Mesendoderm (in vitro differentiated cells): ENCODE results near the gene DNAJC22.
A peak's percentile ranks its signal among the peaks of the same experiment; 100 is the strongest.

ENCODE experiments used
- DNase-seq: peaks from one replicate; pipeline ENCODE4 v3.0.0; 2013
- H2AK5ac ChIP-seq: 2 replicates; pipeline ENCODE4 v1.6.1; 2013; ENCODE audit warnings: low read length, inconsistent platforms
- H2BK120ac ChIP-seq: 2 replicates; pipeline ENCODE4 v1.6.1; 2013; ENCODE audit warnings: low read depth, mild to moderate bottlenecking, low read length, moderate library complexity, mixed read lengths
- H2BK15ac ChIP-seq: replicated peaks from 2 replicates; pipeline ENCODE4 v1.6.1; 2013; ENCODE audit warnings: low read depth, mild to moderate bottlenecking, moderate library complexity
- H2BK5ac ChIP-seq: 2 replicates; pipeline ENCODE4 v1.6.1; 2013; ENCODE audit warnings: low read length, inconsistent platforms
- H3K18ac ChIP-seq: 2 replicates; pipeline ENCODE4 v1.6.1; 2013; ENCODE audit warnings: mild to moderate bottlenecking, low read length, mixed read lengths
- H3K23ac ChIP-seq: one replicate; pipeline ENCODE4 v1.6.1; 2013; ENCODE audit warnings: low read length
- H3K27ac ChIP-seq: 2 replicates; pipeline ENCODE4 v1.5.1; 2013; ENCODE audit warnings: low read depth, mild to moderate bottlenecking, inconsistent platforms, low read length, moderate library complexity
- H3K27me3 ChIP-seq: 2 replicates; pipeline ENCODE4 v1.6.1; 2013; ENCODE audit warnings: low read length, control low read depth, mild to moderate bottlenecking, inconsistent platforms; ENCODE audit not compliant: insufficient read depth, poor library complexity
- H3K36me3 ChIP-seq: 2 replicates; pipeline ENCODE4 v1.6.1; 2013; ENCODE audit warnings: low read length, inconsistent platforms; ENCODE audit not compliant: control insufficient read depth, insufficient read depth
- H3K4ac ChIP-seq: one replicate; pipeline ENCODE4 v1.6.1; 2013; ENCODE audit warnings: low read depth, mild to moderate bottlenecking, low read length, moderate library complexity
- H3K4me1 ChIP-seq: 2 replicates; pipeline ENCODE4 v1.6.1; 2013; ENCODE audit warnings: low read depth, low read length, inconsistent platforms; ENCODE audit not compliant: control insufficient read depth
- H3K4me2 ChIP-seq: 2 replicates; pipeline ENCODE4 v1.6.1; 2013; ENCODE audit warnings: low read length
- H3K4me3 ChIP-seq: 2 replicates; pipeline ENCODE4 v1.5.1; 2013; ENCODE audit warnings: mild to moderate bottlenecking, low read length
- H3K56ac ChIP-seq: one replicate; pipeline ENCODE4 v1.6.1; 2013; ENCODE audit warnings: low read length
- H3K79me1 ChIP-seq: 2 replicates; pipeline ENCODE4 v1.6.1; 2013; ENCODE audit warnings: low read length, inconsistent platforms
- H3K79me2 ChIP-seq: 2 replicates; pipeline ENCODE4 v1.6.1; 2013; ENCODE audit warnings: mild to moderate bottlenecking, low read length; ENCODE audit not compliant: control insufficient read depth, insufficient read depth
- H3K9ac ChIP-seq: 2 replicates; pipeline ENCODE4 v1.6.1; 2013; ENCODE audit warnings: low read length, inconsistent platforms
- H4K5ac ChIP-seq: one replicate; pipeline ENCODE4 v1.6.1; 2013; ENCODE audit warnings: low read length
- H4K8ac ChIP-seq: one replicate; pipeline ENCODE4 v1.6.1; 2013; ENCODE audit warnings: low read depth, mild to moderate bottlenecking, control low read depth, low read length, moderate library complexity
- WGBS: extraction: QIAGEN DNeasy Blood & Tissue Kit; methylation state at CpG from one replicate; pipeline ENCODE4 v1.1.7; 2013; ENCODE audit warnings: low lambda C conversion rate, missing lambda C conversion rate; ENCODE audit not compliant: insufficient coverage; ENCODE audit errors: extremely low coverage; 5-methylcytosine and 5-hydroxymethylcytosine counted together

DNAJC22 gene

GRCh38 chr12:49348781-49349180, 2.1 kb downstream of the DNAJC22 start:
- Histone ChIP-seq H3K4me2 (no peak overlapping the region), H4K5ac (no peak overlapping the region), H3K18ac (no peak overlapping the region), H2BK5ac (no peak overlapping the region), H3K27me3 (peaks cover 28% of the 10 kb centered on the region), H3K56ac (no peak overlapping the region), H2AK5ac (no peak overlapping the region), H3K79me2 (no peaks in the 10 kb centered on the region), H2BK120ac (no peak overlapping the region), H3K9ac (no peak overlapping the region), H3K23ac (no peak overlapping the region), H3K4me3 (no peak overlapping the region), H3K79me1 (no peaks in the 10 kb centered on the region), H2BK15ac (no peak overlapping the region), H3K4ac (no peak overlapping the region), H3K36me3 (no peaks in the 10 kb centered on the region), H4K8ac (no peak overlapping the region), H3K27ac (no peak overlapping the region), H3K4me1 (peaks cover 2% of the 10 kb centered on the region)
- no peak for DNase-seq
- WGBS: no CpG with 5 or more reads among the region's 5 CpGs

- H3K4me3 ChIP-seq: no peak overlapping the region
- no peak overlapping the region for H3K9ac ChIP-seq
- H3K79me2 ChIP-seq: no peaks in the 10 kb centered on the region
- H4K8ac ChIP-seq: no peak overlapping the region
- no peak overlapping the region for H3K23ac ChIP-seq
- H4K5ac ChIP-seq: no peak overlapping the region
- no peak overlapping the region for H3K4me2 ChIP-seq
- no peak overlapping the region for H2BK120ac ChIP-seq
- H2AK5ac ChIP-seq: no peak overlapping the region
- peaks cover 2% of the 10 kb centered on the region for H3K4me1 ChIP-seq
- no peak overlapping the region for H2BK15ac ChIP-seq
- H2BK5ac ChIP-seq: no peak overlapping the region
- no peak for DNase-seq
- no peaks in the 10 kb centered on the region for H3K36me3 ChIP-seq
- no CpG with 5 or more reads among the region's 11 CpGs for WGBS
- H3K18ac ChIP-seq: no peak overlapping the region
- H3K27me3 ChIP-seq: peaks cover 23% of the 10 kb centered on the region
- H3K79me1 ChIP-seq: no peaks in the 10 kb centered on the region
- no peak overlapping the region for H3K56ac ChIP-seq
- H3K4ac ChIP-seq: no peak overlapping the region
- H3K27ac ChIP-seq: no peak overlapping the region
These were observed 2.6 kb downstream of the DNAJC22 start for GRCh38 chr12:49349266-49349665.

- Histone ChIP-seq H3K4me3 (no peak overlapping the region), H4K8ac (no peak overlapping the region), H3K18ac (no peak overlapping the region), H3K4ac (no peak overlapping the region), H3K79me1 (no peaks in the 10 kb centered on the region), H3K23ac (no peak overlapping the region), H3K27ac (no peak overlapping the region), H3K56ac (no peak overlapping the region), H3K4me2 (no peak overlapping the region), H2BK120ac (no peak overlapping the region), H4K5ac (no peak overlapping the region), H3K79me2 (no peaks in the 10 kb centered on the region), H2BK15ac (no peak overlapping the region), H2BK5ac (no peak overlapping the region), H3K36me3 (no peaks in the 10 kb centered on the region), H3K4me1 (peaks cover 1% of the 10 kb centered on the region), H3K27me3 (peaks cover 1% of the 10 kb centered on the region), H3K9ac (no peak overlapping the region), H2AK5ac (no peak overlapping the region)
- no CpG with 5 or more reads among the region's 2 CpGs for WGBS
- no peak for DNase-seq
These were observed 5.7 kb downstream of the DNAJC22 start for GRCh38 chr12:49352351-49352750.

- no peak overlapping the region for H3K56ac ChIP-seq
- no peaks in the 10 kb centered on the region for H3K79me2 ChIP-seq
- DNase-seq: no peak
These were observed 9.2 kb downstream of the DNAJC22 start for GRCh38 chr12:49355913-49356312.

GRCh38 chr12:49357103-49357678, 10.5 kb downstream of the DNAJC22 start:
- DNase-seq: no peak
- Histone ChIP-seq H3K23ac (no peak overlapping the region), H2BK15ac (no peak overlapping the region), H2BK120ac (no peak overlapping the region), H3K36me3 (no peaks in the 10 kb centered on the region), H2BK5ac (no peak overlapping the region), H2AK5ac (no peak overlapping the region), H3K27me3 (no peaks in the 10 kb centered on the region), H3K18ac (no peak overlapping the region), H3K4ac (no peak overlapping the region), H3K9ac (no peak overlapping the region), H4K8ac (no peak overlapping the region), H3K27ac (no peak overlapping the region), H4K5ac (no peak overlapping the region), H3K4me1 (no peaks in the 10 kb centered on the region), H3K79me1 (no peaks in the 10 kb centered on the region), H3K4me2 (no peak overlapping the region), H3K56ac (no peak overlapping the region), H3K4me3 (no peak overlapping the region), H3K79me2 (no peaks in the 10 kb centered on the region)
- no CpG with 5 or more reads among the region's 3 CpGs for WGBS

More at GRCh38 chr12:49355913-49356312, 9.2 kb downstream of the DNAJC22 start:
- H3K18ac ChIP-seq: no peak overlapping the region
- no peak overlapping the region for H2BK120ac ChIP-seq
- H2AK5ac ChIP-seq: no peak overlapping the region
- no peak overlapping the region for H3K9ac ChIP-seq
- no peak overlapping the region for H2BK15ac ChIP-seq
- no peak overlapping the region for H3K4me2 ChIP-seq
- WGBS: no CpG with 5 or more reads among the region's 10 CpGs
- H3K23ac ChIP-seq: no peak overlapping the region
- H3K27ac ChIP-seq: no peak overlapping the region
- no peaks in the 10 kb centered on the region for H3K79me1 ChIP-seq
- H3K36me3 ChIP-seq: no peaks in the 10 kb centered on the region
- no peaks in the 10 kb centered on the region for H3K27me3 ChIP-seq
- H4K8ac ChIP-seq: no peak overlapping the region
- H3K4me3 ChIP-seq: no peak overlapping the region
- no peak overlapping the region for H4K5ac ChIP-seq
- H3K4me1 ChIP-seq: no peaks in the 10 kb centered on the region
- H3K4ac ChIP-seq: no peak overlapping the region
- H2BK5ac ChIP-seq: no peak overlapping the region

DNA sequence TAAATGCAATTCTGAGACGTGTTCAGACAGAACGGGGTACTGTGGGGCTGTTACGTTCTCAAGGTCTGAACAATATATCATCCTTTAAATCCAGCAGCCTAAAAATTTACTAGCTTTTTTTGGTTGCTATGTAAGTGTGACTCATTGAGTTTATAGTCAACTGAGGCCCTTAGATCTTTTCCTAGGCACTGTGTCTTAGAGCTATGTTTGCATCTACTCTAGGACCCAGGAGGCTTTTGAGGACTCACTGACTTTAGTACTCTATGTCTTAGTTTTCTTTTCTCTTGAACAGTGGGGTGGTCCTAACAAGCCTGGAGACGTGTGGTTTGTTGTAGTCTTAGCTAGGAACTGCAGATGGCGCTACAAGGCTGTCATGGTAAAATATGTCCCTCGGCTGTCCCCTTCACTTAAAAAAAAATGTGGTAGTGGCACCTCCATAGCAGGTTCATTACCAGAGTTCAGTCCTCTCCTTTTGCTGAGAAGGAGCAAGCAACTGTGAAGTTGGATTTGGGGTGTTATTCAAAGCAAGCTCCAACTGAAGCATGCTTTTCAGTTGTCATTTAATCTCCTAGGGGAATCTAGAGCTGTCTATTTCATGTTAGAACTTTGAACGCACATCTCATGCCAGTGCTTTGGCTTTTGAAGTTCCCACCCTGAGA, 11.9 kb downstream of the DNAJC22 start:
- no peak overlapping the region for H3K9ac ChIP-seq
- no peak overlapping the region for H3K4me2 ChIP-seq
- no peak overlapping the region for H3K27ac ChIP-seq
- no peak overlapping the region for H4K5ac ChIP-seq
- peak; percentile 88 for DNase-seq
- no peaks in the 10 kb centered on the region for H3K79me1 ChIP-seq
- H3K56ac ChIP-seq: no peak overlapping the region
- H3K4me3 ChIP-seq: no peak overlapping the region
- H3K27me3 ChIP-seq: no peaks in the 10 kb centered on the region
- H3K23ac ChIP-seq: no peak overlapping the region
- no peaks in the 10 kb centered on the region for H3K36me3 ChIP-seq
- H4K8ac ChIP-seq: no peak overlapping the region
- H3K79me2 ChIP-seq: no peaks in the 10 kb centered on the region
- H3K18ac ChIP-seq: no peak overlapping the region
- no peak overlapping the region for H2BK5ac ChIP-seq
- no peak overlapping the region for H2BK120ac ChIP-seq
- no peak overlapping the region for H3K4ac ChIP-seq
- H2AK5ac ChIP-seq: no peak overlapping the region
- no peaks in the 10 kb centered on the region for H3K4me1 ChIP-seq
- no CpG with 5 or more reads among the region's 7 CpGs for WGBS
- H2BK15ac ChIP-seq: no peak overlapping the region
